COLO829 (cell line): ENCODE data around the gene CD109.

Source experiments
- DNase-seq: peaks from one replicate; pipeline ENCODE4 v3.0.0; 2012; ENCODE audit warnings: low spot score

CD109 gene

DNA sequence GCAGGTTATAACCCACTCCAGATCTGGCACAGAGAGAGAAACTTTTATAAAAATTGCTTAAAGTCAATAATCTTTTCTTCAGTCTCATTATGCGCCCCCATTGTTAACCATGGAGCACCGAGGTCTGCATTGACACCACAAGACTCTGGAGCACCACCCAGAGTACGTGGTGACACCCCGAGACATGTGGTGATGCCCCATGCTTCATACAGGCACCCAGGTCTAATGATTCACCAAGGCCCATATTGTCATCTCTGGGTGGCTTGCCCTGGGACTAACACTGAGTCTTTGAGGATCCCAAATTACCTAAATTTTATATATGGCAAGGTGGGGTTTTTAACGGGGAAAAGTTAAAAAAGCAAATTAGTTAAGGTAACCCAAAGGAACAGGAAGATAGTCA is 31.1 kb downstream of the CD109 start:
- no peak for DNase-seq

DNA sequence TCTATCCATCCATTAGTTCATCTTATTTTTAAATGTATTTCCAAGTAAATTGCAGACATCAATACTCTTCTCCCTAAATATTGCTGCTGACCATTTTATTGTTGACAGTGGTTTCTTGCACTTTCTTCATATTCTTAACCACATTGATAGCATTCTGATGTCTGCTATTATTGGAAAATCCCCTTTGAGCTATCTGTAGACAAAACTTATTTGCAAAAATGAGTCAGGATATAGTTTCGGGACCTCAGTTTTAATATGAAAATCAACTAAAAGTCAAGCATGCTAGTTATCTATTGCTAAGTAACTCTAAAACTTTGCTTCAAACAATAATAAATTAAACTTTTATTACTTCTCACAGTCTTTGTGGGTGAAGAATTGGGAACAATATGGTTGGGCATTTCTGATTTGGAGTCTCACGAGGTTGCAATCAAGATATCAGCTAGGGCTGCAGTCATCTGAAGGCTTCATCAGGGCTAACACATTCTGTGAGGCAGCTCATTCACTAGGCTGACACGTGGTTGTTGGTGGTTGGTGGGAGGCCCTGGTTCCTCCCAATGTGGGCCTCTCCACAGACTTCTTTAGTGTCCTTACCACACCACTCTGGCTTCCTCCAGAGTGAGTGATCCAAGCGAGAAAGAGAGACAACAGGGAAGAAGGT is 32.7 kb downstream of the CD109 start:
- DNase-seq: no peak

DNA sequence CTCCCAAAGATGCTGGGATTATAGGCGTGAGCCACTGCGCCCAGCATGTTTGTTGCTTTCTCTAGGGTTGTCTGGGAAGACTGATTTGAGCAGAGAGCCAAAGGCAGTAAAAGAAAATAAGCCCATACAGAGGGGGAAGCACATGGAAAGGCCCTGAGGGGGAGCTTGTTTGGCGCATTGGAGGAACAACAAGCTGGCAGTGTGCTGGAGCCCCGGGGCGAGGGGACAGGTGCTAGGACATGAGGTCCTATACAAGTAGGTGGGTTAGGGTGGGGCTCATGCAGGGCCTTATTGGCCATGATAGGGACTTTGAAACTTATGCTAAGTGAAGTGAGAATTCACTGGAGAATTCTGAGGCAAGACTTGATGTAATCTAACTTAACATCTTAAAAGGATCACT is 35.3 kb downstream of the CD109 start:
- DNase-seq: no peak

DNA sequence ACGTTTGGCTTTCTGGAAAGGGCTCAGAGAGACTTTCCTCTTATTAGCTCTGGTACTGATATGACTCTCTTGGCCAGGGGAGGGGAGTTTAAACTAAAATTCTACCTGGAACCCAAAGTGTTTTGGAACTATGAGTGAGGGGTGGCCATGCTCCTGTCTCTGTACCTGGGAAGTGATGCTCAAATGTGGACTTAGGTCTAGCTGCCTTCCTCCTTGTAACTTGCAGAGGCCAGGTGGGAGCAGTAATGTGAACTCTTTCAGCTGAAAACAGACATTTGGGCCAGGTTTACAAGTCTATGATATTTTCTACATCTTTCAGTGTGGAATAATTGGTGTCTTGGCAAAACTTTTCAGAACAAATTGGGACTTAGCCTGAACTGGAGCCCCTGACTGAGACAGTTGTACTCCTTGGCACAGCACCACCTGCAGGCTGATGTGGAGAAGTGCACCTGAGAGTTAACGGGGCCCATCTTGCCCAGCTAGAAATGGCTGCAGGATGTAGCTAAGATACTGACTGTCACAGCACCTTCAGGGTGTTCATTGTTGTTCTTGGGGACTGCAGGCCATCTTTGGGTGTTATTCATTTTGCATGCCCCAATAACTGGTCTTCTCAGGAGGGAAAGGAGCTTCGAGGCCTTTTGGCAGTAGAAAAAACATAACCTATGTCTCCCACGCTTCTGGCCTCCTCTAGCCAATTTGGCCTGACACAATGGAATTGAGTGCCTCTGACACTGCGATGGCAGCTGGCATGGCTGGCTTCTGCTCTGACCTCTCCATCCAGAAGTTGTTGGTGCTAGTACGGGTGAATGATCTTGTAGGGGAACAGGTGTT is 37.1 kb downstream of the CD109 start:
- DNase-seq: peak; percentile 35

DNA sequence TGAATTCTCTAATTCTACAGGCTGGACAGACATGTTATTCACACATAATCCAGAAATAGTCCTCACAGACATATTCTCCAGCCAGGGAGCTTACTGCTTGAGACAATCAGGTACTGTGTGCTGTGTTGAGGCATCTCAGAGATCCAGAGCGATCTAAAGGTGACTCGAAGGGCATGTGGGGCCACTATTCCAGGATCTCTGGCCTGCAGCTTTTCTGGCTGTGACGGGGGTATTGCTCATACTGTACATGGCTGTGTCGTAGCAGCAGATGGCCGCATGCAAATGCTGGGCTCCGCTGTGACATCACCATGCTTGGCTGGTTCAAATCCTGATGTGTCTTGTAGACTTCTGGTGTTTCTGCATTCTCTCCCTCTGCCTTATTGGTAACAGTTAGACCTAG is 37.8 kb downstream of the CD109 start:
- DNase-seq: no peak

DNA sequence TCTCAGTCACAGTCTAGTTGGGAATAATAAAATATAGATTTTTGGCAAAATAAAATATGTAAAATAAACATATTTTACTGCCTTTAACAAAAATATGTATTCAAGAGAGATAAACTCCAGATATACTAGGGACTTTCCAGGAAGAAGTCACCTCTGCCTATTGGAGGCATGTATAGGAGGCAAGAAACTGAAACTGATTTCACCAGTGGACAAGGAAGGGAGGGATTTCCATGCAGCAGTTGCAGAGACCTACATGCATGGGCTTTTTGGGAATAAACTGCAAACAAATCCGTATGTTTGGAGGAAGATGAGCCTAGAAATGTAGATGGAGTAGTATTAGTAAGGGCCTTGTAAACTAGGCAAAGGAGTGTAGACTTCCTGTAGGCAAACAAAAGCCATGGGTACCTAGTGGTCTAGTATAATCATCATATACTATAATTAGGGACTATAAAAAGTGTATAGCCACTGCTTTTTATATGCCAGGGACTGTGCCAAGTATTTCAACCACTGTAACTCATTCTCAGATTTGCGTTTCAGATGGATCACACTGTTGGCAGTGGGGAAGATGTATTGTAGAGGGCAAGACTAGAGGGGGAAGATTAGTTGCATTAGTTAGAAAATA is 38.9 kb downstream of the CD109 start:
- DNase-seq: no peak

DNA sequence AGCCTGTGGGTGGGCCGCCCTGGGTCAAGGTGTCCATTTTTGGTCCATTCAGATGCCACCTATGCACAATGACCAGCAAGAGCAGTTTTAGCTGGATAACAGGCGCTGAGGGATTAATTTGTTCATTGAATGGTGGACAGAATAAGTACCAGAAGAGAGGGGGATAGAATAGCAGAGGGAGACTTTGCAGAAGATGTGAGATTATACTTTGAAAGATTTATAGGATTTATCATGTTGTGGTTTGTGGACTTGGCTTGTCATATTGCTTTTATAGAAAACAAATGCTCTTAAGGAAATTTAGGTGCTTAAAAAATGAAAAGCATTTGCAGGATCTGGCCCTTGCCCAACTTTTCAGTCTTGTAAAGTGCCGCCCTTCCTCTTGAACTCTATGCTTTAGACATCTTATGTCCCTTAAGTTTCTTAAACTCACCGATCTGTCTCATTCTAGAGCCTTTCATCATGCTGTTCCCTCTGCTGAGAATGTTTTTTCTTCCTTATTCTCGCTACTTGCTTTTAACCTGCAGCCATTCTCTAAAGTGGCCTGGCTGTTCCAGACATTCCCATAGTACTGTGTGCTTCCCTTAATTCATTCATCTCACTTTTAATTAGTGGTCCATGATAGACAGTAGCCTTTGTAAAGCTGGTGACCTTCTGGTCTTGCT is 42.5 kb downstream of the CD109 start:
- DNase-seq: no peak

DNA sequence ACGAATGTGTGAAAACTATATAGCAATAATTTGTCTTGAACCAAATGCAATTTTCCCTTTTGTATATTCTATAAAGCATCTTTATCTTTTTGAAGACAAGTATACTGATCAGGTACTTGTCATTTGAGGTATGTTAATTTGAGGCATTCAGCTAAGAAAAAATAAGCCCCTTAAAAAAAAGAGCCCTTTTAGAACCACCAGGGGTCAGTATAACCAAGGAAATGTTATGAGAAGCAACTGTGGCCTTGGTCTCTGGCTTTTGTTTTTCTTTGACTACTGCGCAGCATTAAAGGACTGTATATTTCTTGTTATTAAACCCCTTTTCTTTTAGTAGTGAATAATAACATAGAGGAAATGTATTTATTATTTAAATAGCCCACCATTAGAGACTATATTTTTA is 43.1 kb downstream of the CD109 start:
- DNase-seq: peak; percentile 43

DNA sequence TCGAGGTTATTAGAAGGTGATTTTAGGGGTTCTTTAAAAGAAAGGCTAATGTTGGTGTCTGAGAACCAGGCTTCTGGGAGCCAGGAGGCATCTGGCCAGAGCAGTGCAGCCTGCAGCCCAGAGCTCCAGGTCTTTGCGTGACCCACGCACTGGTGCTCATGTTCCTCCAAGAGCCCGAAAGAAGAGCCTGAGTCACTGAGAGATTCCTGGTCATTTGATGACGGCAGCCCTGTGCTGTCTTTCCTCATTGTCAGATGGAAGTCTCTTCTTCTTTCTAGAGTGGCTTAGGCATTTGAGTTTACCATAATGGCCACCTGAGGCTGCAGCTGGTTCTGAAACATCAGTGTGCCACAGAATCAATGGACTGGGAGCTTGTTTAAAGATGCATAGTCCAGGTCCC is 46.4 kb downstream of the CD109 start:
- no peak for DNase-seq

DNA sequence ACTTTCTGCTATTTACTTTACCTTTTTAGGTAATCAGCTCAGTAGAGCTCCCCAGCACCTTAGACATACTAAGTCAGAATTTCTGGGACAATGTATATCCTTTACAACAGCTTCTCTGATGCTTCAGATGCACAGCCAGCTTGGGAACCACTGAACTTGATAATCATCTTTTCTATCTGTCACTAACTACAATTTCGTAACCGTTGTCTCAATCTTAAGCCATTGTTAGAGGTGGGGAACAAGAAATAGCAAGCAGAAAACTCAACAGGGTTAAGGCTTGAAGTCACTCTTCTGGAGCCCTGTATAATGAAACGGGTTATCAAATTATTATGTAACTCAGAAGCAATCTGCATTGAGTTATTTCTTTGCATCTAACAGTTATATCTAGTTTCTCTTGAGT is 47.1 kb downstream of the CD109 start:
- DNase-seq: no peak

DNA sequence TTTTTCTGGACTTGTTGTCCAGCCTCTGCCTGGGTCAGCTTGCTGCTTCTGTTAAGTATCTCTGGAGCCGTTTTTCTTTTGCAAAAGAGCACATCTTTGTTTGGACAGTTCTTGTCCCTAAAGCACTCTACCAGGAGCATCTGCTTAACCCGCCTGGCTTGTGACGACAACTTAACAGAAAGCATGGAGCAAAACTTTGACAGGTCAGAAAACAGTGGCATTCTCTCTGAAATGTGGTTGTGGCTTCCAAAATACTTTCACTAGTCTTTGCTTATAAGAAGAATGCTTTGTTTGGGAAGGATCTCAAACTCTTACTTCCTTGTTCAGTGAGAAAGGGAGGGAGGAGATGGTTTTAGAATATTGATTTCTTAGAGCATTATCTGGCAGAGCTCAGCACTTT is 47.6 kb downstream of the CD109 start:
- DNase-seq: no peak

DNA sequence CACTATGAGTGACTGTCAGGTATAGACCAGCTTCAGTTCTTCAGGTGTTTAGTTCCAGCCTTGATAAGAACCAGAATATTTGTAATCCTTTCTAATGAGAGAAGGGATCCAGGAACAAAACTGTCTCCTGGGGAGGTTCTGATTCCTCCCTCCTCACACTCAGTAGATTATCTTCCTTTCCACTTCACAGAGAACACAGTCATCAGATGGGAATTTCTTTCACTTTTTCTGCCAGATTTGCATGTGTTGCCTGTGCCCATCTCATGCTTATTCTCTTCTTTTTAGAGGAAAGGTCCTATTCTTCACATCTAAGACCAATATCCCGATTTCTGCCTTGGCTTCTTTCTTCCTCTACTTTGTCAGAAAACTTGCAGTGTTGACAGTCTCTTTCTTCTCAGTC is 50.8 kb downstream of the CD109 start:
- no peak for DNase-seq

DNA sequence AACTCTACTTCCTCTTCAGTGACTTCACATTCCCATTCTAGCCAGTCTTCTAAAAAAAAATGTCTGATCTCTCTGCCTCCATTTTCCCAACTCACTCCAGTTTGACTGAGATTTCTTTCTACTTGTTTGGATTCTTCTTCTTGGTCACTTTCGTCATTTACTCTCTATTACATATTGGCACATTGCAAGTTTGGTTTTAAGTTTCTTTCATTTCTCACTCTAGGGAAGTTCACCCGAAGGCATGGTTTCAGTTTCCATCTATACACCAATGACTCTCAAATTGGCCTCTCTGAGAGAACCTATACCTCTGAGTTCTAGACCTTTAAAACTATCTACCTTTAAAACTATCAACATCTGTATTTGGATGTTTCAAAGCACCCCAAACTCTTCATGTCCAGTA is 51.3 kb downstream of the CD109 start:
- no peak for DNase-seq

DNA sequence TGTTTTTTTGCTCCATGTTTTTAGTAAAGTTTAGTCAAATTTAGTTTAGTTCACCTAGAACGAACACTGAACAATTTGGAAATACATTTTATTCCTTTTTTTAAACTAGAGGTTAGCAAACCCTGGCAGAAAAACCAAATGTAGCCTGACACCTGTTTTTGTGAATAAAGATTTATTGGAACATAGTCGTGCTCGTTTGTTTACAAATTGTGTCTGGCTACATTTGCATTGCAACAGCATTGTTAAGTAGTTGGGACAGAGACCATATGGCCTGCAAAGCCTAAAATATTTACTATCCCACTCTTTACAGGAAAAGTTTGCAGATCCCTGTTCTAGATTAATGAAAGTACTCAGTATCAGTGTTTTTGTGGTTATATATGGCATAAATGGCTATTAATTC is 56.9 kb downstream of the CD109 start:
- no peak for DNase-seq

DNA sequence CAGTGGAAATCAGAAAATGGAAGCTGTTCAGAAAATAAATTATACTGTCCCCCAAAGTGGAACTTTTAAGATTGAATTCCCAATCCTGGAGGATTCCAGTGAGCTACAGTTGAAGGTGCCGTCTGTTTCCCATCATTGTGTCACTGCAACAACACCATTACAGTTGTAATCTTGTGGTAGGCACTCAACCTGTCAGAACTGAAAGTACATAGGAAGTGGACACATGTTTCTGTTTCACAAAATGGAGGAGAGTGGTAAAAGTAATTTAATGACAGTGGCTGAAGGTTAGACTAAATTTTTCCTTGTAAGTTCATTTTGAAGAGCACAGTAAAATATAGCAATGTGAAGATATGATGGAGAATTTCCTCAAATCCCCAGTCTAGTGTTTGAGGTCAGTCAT is 70.0 kb downstream of the CD109 start:
- DNase-seq: no peak

DNA sequence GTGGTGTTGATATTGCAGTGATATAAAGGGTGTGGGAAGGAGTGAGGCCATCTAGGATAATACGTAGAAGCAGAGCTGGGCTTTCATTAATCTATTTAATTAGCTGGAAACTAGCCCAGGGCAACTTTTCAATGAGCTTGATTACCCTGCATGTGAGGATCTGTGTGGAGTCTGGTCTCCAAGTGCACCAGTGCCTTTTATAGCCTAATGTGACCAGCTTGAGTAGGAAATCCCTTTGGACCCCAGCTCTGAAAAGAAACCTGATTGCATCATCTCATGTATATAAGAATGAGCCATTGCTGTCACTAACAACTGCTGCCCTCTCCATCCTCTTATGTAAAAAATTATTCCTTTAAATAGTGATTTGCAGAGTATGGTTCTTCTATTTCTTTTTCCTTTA is 72.6 kb downstream of the CD109 start:
- DNase-seq: no peak

DNA sequence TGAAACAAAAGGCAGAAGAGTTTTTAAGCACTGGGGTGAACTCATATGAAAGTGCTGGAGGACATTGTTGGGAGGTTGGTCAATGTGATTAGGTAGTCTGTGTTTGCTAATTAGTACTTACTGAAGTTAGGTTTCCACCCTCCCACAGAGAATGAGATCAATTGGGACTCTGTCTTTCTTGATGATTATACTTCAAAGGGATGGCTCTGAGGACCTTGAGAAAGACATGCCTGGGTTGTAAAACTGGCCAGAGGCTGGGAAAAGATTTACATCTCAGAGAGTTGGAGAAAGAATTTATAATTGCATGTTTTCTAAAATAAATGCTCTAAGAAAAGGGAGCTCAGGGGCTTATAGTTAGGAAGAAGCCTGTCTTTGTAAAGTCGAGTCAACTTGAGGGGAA is 74.0 kb downstream of the CD109 start:
- peak; percentile 28 for DNase-seq

DNA sequence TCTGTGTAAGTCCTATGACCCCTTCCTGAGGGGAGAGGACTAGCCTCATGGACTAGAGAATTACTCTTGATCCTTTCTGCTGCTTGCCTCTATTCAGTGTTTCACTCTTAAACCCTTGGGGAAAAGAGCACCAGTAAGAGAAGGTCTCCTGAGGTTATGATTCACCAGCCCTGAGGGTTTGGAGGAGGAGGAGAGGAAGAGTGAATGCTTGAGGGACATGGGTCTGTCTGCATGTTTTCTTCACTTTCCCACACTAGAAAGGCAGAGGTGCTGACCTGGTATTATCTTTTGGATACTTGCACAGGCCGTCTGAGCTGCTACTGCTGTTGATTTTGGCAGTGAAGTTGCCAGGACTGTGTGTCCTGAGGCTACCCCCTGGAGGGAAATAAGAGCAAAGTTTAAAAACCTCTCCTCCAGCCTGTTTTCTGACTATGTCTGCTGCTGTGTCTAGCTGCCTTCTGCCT is 78.3 kb downstream of the CD109 start:
- DNase-seq: peak; percentile 82

DNA sequence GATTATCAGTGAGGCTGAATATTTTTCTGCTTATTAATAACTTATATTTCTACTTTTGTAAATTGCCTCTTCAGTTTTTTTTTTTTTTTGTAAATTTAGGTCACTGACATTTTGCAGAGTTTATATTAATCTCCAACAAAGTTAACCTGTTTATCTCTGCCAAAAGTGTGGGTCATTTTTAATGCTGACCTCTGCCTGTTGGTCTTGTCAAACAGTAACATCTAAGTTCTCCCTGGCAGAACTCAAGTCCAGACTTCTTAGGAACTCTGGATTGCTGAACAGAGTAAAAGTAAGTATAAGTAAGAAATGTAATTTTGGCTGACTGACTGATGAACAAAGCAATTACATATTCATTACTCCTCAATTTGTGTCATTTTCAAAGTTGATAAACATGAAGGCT is 83.9 kb downstream of the CD109 start:
- no peak for DNase-seq

DNA sequence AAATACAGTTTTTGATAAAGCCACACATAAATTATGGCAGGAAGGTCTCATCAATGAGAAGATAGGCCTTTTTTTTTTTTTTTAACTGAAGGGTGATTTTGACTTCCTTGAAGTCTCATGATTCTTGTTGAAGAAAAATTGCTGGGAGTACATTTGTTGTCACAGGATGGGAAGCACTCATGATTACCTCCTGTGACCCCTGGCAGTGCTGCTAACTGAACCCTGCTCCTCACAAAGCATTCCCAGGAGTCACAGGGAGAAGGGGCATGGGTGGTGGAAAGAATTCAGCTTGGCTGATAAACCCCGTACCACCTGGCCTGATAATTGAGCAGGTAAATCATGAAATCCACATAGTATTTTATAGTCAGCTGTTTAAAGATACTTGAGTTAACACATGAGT is 86.9 kb downstream of the CD109 start:
- no peak for DNase-seq

DNA sequence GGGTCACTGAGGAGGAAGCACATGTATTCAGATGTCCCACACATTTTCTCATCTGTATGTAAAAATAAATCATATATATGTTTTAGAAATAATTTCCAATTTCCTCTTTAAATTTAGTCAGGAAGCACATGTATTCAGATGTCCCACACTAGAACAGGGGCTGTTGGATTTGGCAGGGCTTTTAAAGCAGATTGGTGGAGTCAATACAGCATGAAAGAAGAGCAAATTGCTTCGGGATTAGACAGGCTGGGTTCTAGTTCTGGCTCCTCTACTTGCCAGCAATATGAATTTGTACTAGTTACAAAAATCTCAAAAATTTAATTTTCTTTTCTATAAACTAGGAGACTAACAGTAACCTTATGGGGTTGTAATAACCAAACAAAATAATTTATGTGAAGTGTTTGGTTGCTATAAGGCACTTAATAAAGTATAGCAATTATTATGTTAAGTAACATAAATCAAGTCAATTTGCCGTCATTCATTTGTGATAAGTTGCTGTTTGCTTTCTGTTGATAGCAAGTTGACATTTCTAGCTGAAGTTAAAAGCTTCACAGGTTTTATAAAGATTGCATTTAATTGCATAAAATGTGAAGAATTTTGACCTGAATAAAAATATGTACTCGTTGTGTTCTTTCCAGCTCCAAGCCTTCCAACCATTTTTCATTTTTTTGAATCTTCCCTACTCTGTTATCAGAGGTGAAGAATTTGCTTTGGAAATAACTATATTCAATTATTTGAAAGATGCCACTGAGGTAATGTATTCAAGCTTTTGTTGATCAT is 88.9 kb downstream of the CD109 start:
- no peak for DNase-seq

DNA sequence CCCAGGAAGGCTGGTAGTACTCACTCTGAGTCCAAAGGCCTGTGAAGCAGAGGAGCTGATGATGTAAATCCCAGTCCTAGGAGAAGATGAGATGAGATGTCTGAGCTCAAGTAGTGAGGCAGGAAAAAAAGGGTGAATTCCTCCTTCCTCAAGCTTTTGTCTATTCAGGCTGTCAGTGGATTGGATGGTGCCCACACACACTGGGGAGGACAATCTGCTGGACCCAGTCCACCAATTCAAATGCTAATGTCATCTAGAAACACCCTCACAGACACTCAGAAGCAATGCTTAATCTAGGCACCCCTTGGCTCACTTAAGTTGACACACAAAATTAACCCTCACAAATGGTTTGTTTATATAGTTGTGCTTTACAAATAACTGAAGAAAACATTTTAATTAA is 94.6 kb downstream of the CD109 start:
- DNase-seq: no peak
